ENCODE measurements around the gene GLOD5. TPM values are rescaled to one million over a fixed set of nuclear protein-coding genes. Genes with fewer than 3 reads are reported as not detected.

Gene GLOD5
- total RNA-seq, 2 donors from 2014 or later: 4.0 to 9.0 TPM

GRCh38 chrX:48728653-48729052 is 32.9 kb upstream of the GLOD5 start:
- intact Hi-C loops (cut with DNase I): no loop called here
- TF ChIP-seq CTCF (IDR thresholded peaks at IDR 0.05): no peak

GRCh38 chrX:48736303-48736702 is 25.2 kb upstream of the GLOD5 start:
- intact Hi-C loops (cut with DNase I): no loop called here
- Histone ChIP-seq H3K9ac (ENCODE audit: low read depth in 2 of 2, low read length in 2 of 2) (no peak overlapping the region), H3K4me1 (no peaks in the 10 kb centered on the region), H3K36me3 (no peaks in the 10 kb centered on the region), H3K4me3 (no peak overlapping the region), H3K27ac (no peak overlapping the region), H3K9me3 (no peaks in the 10 kb centered on the region), H3K27me3 (no peaks in the 10 kb centered on the region)
- no peak for TF ChIP-seq CTCF (IDR thresholded peaks at IDR 0.05)
- no peak for DNase-seq

More at GRCh38 chrX:48728653-48729052, 32.9 kb upstream of the GLOD5 start:
- no peak for DNase-seq
- no peak overlapping the region for H3K9ac ChIP-seq (ENCODE audit: low read depth in 2 of 2, low read length in 2 of 2)
- H3K4me1 ChIP-seq: no peaks in the 10 kb centered on the region
- H3K9me3 ChIP-seq: no peaks in the 10 kb centered on the region
- H3K36me3 ChIP-seq: no peaks in the 10 kb centered on the region
- H3K27me3 ChIP-seq: no peaks in the 10 kb centered on the region
- no peak overlapping the region for H3K27ac ChIP-seq
- no peak overlapping the region for H3K4me3 ChIP-seq

GRCh38 chrX:48736878-48737212 is 24.7 kb upstream of the GLOD5 start:
- H3K36me3 ChIP-seq: no peaks in the 10 kb centered on the region
- H3K4me3 ChIP-seq: no peak overlapping the region
- intact Hi-C loops (cut with DNase I): no loop called here
- DNase-seq: no peak
- no peaks in the 10 kb centered on the region for H3K27me3 ChIP-seq
- H3K4me1 ChIP-seq: no peaks in the 10 kb centered on the region
- H3K27ac ChIP-seq: no peak overlapping the region
- no peak for TF ChIP-seq CTCF (IDR thresholded peaks at IDR 0.05)
- H3K9ac ChIP-seq (ENCODE audit: low read depth in 2 of 2, low read length in 2 of 2): no peak overlapping the region
- H3K9me3 ChIP-seq: no peaks in the 10 kb centered on the region

- peak overlapping the region; percentile 70 to 77 for H3K9ac ChIP-seq (ENCODE audit: low read depth in 2 of 2, low read length in 2 of 2)
- H3K4me3 ChIP-seq: peak overlapping the region; percentile 38
- H3K36me3 ChIP-seq: no peaks in the 10 kb centered on the region
- no peaks in the 10 kb centered on the region for H3K4me1 ChIP-seq
- peak; percentile 90 for DNase-seq
- no peaks in the 10 kb centered on the region for H3K27me3 ChIP-seq
- TF ChIP-seq CTCF (IDR thresholded peaks at IDR 0.05): no peak
- peak overlapping the region; percentile 90 for H3K27ac ChIP-seq
- H3K9me3 ChIP-seq: no peaks in the 10 kb centered on the region
- intact Hi-C loops (cut with DNase I): no loop called here
Measured at GRCh38 chrX:48737213-48737938, 24.2 kb upstream of the GLOD5 start.

GRCh38 chrX:48737940-48738339 is 23.6 kb upstream of the GLOD5 start:
- Histone ChIP-seq H3K4me1 (no peaks in the 10 kb centered on the region), H3K27ac (peak overlapping the region; percentile 90), H3K4me3 (peak overlapping the region; percentile 38), H3K9me3 (no peaks in the 10 kb centered on the region), H3K27me3 (no peaks in the 10 kb centered on the region), H3K36me3 (no peaks in the 10 kb centered on the region), H3K9ac (ENCODE audit: low read depth in 2 of 2, low read length in 2 of 2) (peak overlapping the region; percentile 70 to 77)
- intact Hi-C loops (cut with DNase I): no loop called here
- TF ChIP-seq CTCF (IDR thresholded peaks at IDR 0.05): no peak
- no peak for DNase-seq
